NCI-H187 treated with DMSO at 0.1 percent for 48 hours (cell line): ENCODE results near the gene TAC4.
"Not testable (repeated sequence)": the region's sequence is repeated elsewhere in the genome, so short reads cannot be mapped to it uniquely, and the experiment has no call there.

ENCODE experiments used
- DNase-seq: peaks from one replicate; lab custom pipeline; 2025; lab: John Stamatoyannopoulos, UW

The TAC4 gene

DNA sequence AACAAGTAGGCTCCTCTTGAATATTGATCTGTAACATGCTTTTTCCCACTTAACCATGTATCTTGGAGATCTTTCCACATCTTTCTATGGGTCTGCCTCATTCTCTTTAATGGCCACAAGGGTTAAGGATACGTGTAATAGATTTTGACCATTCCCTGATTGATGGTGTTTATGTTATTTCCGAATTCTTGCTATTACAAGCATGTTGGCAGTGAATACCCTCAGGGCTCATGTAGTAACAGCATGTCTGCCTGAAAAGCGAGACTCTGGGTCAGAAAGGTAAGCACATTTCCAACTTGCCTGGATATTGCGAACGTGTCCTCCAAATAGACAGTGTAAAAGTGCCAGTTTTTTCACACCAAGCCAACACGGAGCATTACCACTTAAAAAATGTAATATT is 5.0 kb downstream of the TAC4 start:
- DNase-seq = no peak

DNA sequence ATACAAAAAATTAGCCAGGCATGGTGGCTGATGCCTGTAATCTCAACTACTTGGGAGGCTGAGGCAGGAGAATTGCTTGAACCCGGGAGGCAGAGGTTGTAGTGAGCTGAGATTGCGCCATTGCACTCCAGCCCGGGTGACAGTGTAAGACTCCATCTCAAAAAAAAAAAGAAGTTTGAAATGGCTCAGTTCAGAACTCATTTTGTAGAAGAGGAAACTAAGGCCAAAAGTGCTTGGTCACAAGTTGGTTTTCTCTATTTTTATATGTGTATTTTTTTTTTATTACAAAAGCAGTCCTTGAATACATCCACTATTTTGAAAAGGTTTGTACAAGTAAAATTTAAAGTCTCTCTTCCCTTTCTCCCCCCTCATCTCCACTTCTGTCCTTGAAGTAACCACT is 5.5 kb downstream of the TAC4 start:
- DNase-seq = no peak

- DNase-seq = no peak
Observed at GRCh38 chr17:49841548-49841947, 6.3 kb downstream of the TAC4 start.

GRCh38 chr17:49839455-49839854 is 8.4 kb downstream of the TAC4 start:
- no peak for DNase-seq

DNA sequence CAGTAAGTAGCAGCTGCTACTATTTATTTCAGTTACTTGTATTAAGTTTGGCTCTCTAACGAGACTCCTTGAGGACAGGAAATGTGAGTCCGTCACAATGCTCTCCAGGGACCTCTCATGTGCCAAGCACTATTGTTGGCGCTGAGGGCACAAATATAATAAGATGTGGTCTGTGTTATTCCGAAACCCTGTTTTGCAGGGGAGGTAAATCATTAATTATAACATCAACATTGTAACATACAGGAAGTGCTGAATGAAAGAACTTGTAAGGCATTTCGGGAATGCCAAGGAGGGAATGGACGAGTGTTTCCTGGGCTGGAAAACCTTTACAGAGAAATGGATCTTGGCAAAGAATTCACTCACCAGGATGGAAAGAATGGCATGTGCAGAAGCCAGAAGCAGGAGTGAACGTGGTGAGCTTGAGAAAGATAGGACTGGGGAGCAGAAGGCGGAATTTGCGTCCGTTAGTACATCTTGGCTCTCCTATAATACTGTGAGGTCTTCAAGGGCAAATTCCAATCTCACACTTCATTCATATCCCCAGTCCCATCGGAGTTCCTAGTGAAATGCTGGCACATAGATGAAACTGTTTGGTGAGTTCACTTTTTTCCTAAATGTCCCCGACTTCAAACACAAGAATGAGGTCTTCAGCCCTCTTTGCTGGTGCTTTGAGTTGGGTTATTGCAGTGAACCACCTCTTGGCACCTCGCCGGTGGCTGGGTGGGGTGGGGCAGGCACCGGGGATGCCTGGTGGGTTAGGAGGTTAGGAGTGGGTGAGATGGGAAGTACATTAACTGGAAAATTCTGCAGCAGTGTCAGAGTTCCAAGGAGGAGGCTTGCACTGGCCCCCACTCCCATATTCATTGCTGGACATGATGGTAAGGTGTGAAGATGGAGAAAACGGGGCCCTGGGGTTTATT is 11.5 kb downstream of the TAC4 start:
- DNase-seq = no peak

GRCh38 chr17:49835472-49835871 is 12.4 kb downstream of the TAC4 start:
- DNase-seq = no peak

- no peak for DNase-seq
Observed at GRCh38 chr17:49834118-49834743, 13.6 kb downstream of the TAC4 start.

GRCh38 chr17:49832840-49833599 is 14.8 kb downstream of the TAC4 start:
- DNase-seq = no peak

DNA sequence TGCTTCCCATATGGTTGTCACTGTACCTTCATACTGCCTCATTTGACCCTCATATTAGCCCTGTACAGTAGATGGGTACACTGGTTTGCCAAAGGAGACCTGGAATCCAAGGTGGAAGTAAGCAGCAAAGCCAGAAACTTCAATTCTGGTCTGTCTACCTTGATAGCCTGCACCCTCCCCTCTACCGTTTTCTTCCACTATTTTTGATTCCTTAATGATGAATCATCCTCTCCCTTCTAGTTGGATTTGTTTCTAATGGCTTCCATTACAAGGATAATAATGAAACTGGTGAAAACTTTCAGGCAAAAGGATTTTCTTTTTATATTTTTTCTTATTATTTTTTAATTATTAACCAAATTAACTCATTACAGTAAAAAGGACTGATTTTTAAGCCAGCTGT is 17.3 kb downstream of the TAC4 start:
- no peak for DNase-seq

DNA sequence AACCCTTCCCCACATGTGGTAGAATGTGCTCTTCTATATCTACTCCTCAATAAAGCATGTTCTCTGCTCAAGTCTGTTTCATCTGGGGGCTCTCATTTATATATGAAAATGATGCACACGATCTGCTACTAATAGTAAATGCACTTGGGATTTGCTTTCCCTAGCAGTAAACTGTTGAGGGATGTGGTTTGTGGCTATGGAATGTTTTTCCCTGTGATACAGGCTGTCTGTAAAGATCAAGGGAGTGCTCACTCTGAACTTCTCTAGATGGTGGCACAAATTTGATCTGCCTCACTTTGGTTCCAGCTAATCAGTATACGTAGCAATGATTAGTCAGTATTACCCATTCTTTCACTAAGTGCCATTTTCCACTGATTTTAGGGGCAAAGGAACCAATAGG is 18.8 kb downstream of the TAC4 start:
- DNase-seq = no peak

- not testable (repeated sequence) for DNase-seq
Observed at GRCh38 chr17:49828325-49828724, 19.5 kb downstream of the TAC4 start.

- DNase-seq = no peak
Observed at GRCh38 chr17:49825645-49826044, 22.2 kb downstream of the TAC4 start.

DNA sequence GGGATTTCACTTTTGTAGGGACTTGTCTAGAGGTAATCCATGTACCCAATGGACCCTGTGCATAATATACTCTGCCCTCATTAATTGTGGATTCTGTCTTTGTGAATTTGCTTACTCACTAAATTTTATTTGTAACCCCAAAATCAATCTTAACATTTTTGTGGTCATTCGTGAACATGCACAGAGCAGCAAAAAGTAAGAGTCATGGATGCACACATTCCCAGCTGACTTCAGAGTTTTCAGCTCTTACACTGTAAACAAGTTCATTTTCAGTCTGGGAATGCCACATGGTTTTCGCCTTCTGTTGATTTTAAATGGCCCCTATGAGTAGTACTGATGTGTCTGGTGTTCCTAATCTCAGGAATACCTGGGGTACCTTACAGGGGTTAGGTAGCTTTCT is 24.3 kb downstream of the TAC4 start:
- DNase-seq = no peak

DNA sequence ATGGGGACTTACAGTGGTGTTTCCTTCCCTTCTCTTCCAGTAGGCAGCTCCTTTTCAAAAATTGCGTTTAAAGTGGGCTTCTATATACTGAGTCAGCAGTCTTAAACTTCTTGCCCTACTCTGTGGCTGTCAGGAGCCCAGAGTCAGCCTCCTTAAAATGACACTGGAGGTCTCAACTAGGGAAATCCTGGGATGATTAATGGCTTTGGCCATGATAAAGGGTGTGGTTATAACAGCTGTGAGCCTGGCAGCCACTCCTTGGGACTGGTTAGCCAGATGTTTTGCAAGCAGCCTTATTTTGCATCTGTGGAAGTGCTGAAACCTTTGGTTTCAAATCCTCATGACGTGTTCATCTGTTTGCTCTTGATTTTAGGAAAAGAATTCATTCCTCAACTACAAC is 25.0 kb downstream of the TAC4 start:
- DNase-seq = no peak

- DNase-seq = no peak
Observed at GRCh38 chr17:49821916-49822315, 26.0 kb downstream of the TAC4 start.

- DNase-seq = no peak
Observed at GRCh38 chr17:49821466-49821865, 26.4 kb downstream of the TAC4 start.

DNA sequence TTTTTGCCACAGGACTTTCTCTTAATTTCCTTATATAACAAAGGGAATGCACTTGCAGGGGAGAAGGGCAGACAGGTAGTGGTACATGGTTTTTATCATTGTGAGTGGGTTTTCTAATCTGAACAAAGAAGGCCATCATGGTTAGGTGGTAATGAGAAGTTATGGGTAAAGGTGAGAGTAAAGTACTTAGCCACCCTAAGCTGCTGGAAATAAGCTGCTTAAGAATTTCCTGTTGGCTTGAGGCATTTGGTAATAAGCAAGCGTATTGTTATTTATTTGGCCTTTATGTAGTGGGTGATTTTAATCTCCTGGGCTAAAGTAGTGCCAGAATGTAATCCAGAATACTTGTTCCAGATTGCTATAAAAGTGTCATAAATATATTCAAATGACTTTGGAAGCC is 27.1 kb downstream of the TAC4 start:
- DNase-seq = no peak

DNA sequence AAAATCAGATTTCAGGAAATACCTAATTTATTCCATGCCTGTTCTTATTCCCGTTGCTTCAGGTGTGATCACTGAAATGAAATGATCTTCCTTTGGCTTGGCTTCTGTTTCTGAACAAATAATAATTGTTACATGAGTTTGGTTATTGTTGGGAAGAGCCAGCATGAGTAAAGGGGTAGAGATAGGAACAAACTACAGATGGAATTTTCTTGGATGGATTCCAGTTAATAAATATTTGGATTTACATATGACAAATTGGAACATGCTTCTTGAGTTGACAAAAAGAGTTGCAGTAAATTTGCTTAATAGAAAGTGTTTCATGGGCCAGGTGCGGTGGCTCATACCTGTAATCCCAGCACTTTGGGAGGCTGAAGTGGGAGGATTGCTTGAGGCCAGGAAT is 28.2 kb downstream of the TAC4 start:
- no peak for DNase-seq

- DNase-seq = no peak
Observed at GRCh38 chr17:49819138-49819537, 28.7 kb downstream of the TAC4 start.

DNA sequence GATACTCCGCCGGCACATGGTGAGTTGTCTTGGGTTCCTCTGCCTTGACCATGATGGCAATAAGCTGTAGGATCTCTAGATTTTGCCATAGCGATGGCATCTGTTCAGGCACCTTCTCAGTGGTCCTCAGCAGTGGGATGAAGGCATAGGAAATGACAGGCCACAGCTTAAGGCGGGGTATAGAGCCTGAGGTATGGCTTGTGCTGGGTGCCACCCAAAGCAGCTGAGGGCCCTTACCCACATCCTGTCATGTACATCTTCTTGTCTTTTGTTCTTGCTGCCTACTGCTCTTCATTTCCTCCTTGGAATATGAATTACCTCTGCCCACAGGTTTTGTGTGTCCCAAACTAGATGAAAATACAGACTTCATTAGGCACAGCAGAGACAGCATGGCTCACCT is 29.9 kb downstream of the TAC4 start:
- no peak for DNase-seq

- no peak for DNase-seq
Observed at GRCh38 chr17:49815761-49816281, 32.0 kb downstream of the TAC4 start.

GRCh38 chr17:49814781-49815529 is 32.9 kb downstream of the TAC4 start:
- no peak for DNase-seq
